PC-9 (cell line): ENCODE data around the gene KIF7. TPM values are rescaled to one million over a fixed set of nuclear protein-coding genes. Genes with fewer than 3 reads are reported as not detected.

Source experiments
- BruUV-seq: library from RNA; stranded (reverse); fragments of 400-500 nt; replicated peaks from 2 replicates; lab custom pipeline; 2021; lab: Mats Ljungman, UMichigan
- CTCF ChIA-PET: fragments of 300-600 bp; sonication (Branson Sonifier 250); formaldehyde crosslinking; loops from one replicate; lab custom pipeline; 2022; ENCODE audit warnings: antibody characterized with exemption; lab: Charles Lee
- POLR2A ChIA-PET: fragments of 300-600 bp; sonication (Branson Sonifier 250); formaldehyde crosslinking; loops from one replicate; lab custom pipeline; 2022; ENCODE audit warnings: antibody characterized with exemption; ENCODE audit not compliant: unreplicated experiment; lab: Charles Lee
- DNase-seq, 2 experiments: peaks; one replicate each; pipeline versions ENCODE4 v3.0.0 to v3.0.0-alpha.2; 2015 to 2022; ENCODE audit warnings: mixed read lengths in 1 of 2
- H2AFZ ChIP-seq: fragments of 200-600 bp; sonication (generic); 2 replicates; pipeline ENCODE4 v1.8.1; 2017; ENCODE audit warnings: antibody characterized with exemption
- H3F3A ChIP-seq: fragments of 200-600 bp; sonication (generic); 2 replicates; pipeline ENCODE4 v1.8.1; 2017; ENCODE audit warnings: antibody characterized with exemption, mild to moderate bottlenecking, low read depth; ENCODE audit not compliant: insufficient read depth
- H3K27ac ChIP-seq: fragments of 200-600 bp; sonication (generic); 2 replicates; pipeline ENCODE4 v1.6.1; 2016; ENCODE audit warnings: mixed run types
- H3K27me3 ChIP-seq: fragments of 200-600 bp; sonication (generic); 2 replicates; pipeline ENCODE4 v1.6.1; 2016; ENCODE audit warnings: low read depth, mixed run types; ENCODE audit not compliant: insufficient read depth
- H3K36me3 ChIP-seq: fragments of 200-600 bp; sonication (generic); 2 replicates; pipeline ENCODE4 v1.6.1; 2016; ENCODE audit warnings: low read depth, mixed run types
- H3K4me1 ChIP-seq: fragments of 200-600 bp; sonication (generic); replicated peaks from 2 replicates; pipeline ENCODE4 v1.6.1; 2016; ENCODE audit warnings: mixed run types; ENCODE audit not compliant: insufficient read depth
- H3K4me2 ChIP-seq: fragments of 200-600 bp; sonication (generic); 2 replicates; pipeline ENCODE4 v1.6.1; 2017; ENCODE audit warnings: mixed run types
- H3K4me3 ChIP-seq: fragments of 200-600 bp; sonication (generic); 2 replicates; pipeline ENCODE4 v1.6.1; 2016; ENCODE audit warnings: mixed run types
- H3K79me2 ChIP-seq: fragments of 200-600 bp; sonication (generic); 2 replicates; pipeline ENCODE4 v1.6.1; 2017; ENCODE audit warnings: low read depth, mixed run types
- H3K9me2 ChIP-seq: fragments of 200-600 bp; sonication (generic); 2 replicates; pipeline ENCODE4 v1.8.1; 2017; ENCODE audit warnings: mild to moderate bottlenecking; ENCODE audit not compliant: insufficient read depth
- H3K9me3 ChIP-seq: fragments of 200-600 bp; sonication (generic); 2 replicates; pipeline ENCODE4 v1.8.1; 2016; ENCODE audit warnings: low read depth; ENCODE audit not compliant: insufficient read depth
- H4K20me1 ChIP-seq: fragments of 200-600 bp; sonication (generic); 2 replicates; pipeline ENCODE4 v1.8.1; 2017; ENCODE audit not compliant: insufficient read depth
- CTCF ChIP-seq: fragments of 200-600 bp; sonication (generic); conservative IDR thresholded peaks from 2 replicates; pipeline ENCODE4 v1.6.1; 2017; ENCODE audit warnings: mixed run types, antibody characterized with exemption, mild to moderate bottlenecking, moderate library complexity
- EZH2 ChIP-seq: fragments of 200-600 bp; sonication (generic); IDR thresholded peaks from 2 replicates; pipeline ENCODE4 v1.8.0; 2017; ENCODE audit warnings: antibody characterized with exemption, low read depth
- intact Hi-C: fragments of 100-400 bp; cut with micrococcal nuclease; formaldehyde crosslinking; loops from one replicate; pipeline ENCODE4 v1.10.0; 2022; ENCODE audit not compliant: unreplicated experiment
- total RNA-seq: library from RNA; stranded (reverse); gene quantifications from 2 replicates; pipeline ENCODE4 v1.2.3, GENCODE V29; 2021

Gene KIF7
- total RNA-seq, 1 experiment from 2014 or later = 13.3 TPM

GRCh38 chr15:89666858-89667705, 11.8 kb upstream of the KIF7 start:
- Histone ChIP-seq H3K36me3 (no peaks in the 10 kb centered on the region), H3K27me3 (no peaks in the 10 kb centered on the region), H3F3A (peaks cover 16% of the 10 kb centered on the region), H2AFZ (no peak overlapping the region), H3K9me3 (no peaks in the 10 kb centered on the region), H3K9me2 (no peaks in the 10 kb centered on the region), H3K79me2 (peaks cover 2% of the 10 kb centered on the region), H3K4me2 (no peak overlapping the region), H3K27ac (no peak overlapping the region), H4K20me1 (no peaks in the 10 kb centered on the region), H3K4me1 (peaks cover 12% of the 10 kb centered on the region), H3K4me3 (no peak overlapping the region)
- no TSS peak for BruUV-seq
- intact Hi-C loops = no loop called here
- CTCF ChIA-PET = no interaction called here
- POLR2A ChIA-PET = no interaction called here
- no peak for DNase-seq
- TF ChIP-seq EZH2 (no peak), CTCF (no peak)

- BruUV-seq = no TSS peak
- no peak for DNase-seq
- POLR2A ChIA-PET = no interaction called here
Observed at GRCh38 chr15:89666184-89666857, 11.1 kb upstream of the KIF7 start.

More at GRCh38 chr15:89666184-89666857, 11.1 kb upstream of the KIF7 start:
- Histone ChIP-seq H3K9me2 (no peaks in the 10 kb centered on the region), H3K27ac (no peak overlapping the region), H3K9me3 (no peaks in the 10 kb centered on the region), H3K36me3 (no peaks in the 10 kb centered on the region), H2AFZ (0 out of 2 replicates have a peak overlapping the region, but pooled peaks have one; percentile 58), H3K4me1 (peaks cover 20% of the 10 kb centered on the region), H3K27me3 (no peaks in the 10 kb centered on the region), H3K4me2 (peak overlapping the region; percentile 54; the same call in 1 of the 2 replicates), H4K20me1 (no peaks in the 10 kb centered on the region), H3K79me2 (peaks cover 8% of the 10 kb centered on the region), H3F3A (peaks cover 17% of the 10 kb centered on the region), H3K4me3 (no peak overlapping the region)
- intact Hi-C loops = no loop called here
- CTCF ChIA-PET = no interaction called here
- no peak for TF ChIP-seq EZH2
- no peak for TF ChIP-seq CTCF
